ENCODE data around the gene CLDN22. TPM values are rescaled to one million over a fixed set of nuclear protein-coding genes. Genes with fewer than 3 reads are reported as not detected.

The CLDN22 gene
- polyA plus RNA-seq, 2 of the 4 experiments (the other 2 are of a cell fraction), result not detected

GRCh38 chr4:183362036-183362435 is 42.0 kb upstream of the CLDN22 start:
- FAIRE-seq (no peak), ATAC-seq (no peak), DNase-seq (ENCODE audit: low read depth in 1 of 2, low spot score in 1 of 2) (no peak)
- ChIA-PET CTCF (no interaction called here), POLR2A (no interaction called here)
- no peak overlapping the region for H3K27ac ChIP-seq
- no peaks in the 10 kb centered on the region for H3K9me3 ChIP-seq
- no peak overlapping the region for H3K4me2 ChIP-seq
- H3K4me1 ChIP-seq, result no peaks in the 10 kb centered on the region
- H3K4me3 ChIP-seq, result no peak overlapping the region
- WGBS (ENCODE audit: missing lambda C conversion rate), result 82% methylated on average over 4 of the region's 4 CpGs
- TF ChIP-seq EP300 (IDR thresholded peaks at IDR 0.05) (no peak), GATA3 (IDR thresholded peaks at IDR 0.05; ENCODE audit: borderline replicate concordance) (no peak), ZNF302 (CRISPR knock-in tag; IDR thresholded peaks at IDR 0.05) (no peak), KDM5A (IDR thresholded peaks at IDR 0.05) (no peak), CBX8 (IDR thresholded peaks at IDR 0.05) (no peak), HMGXB4 (CRISPR knock-in tag; IDR thresholded peaks at IDR 0.05; ENCODE audit: borderline replicate concordance) (no peak), ESRRA (IDR thresholded peaks at IDR 0.05; ENCODE audit: borderline replicate concordance, low read length) (no peak), EHF (CRISPR knock-in tag; IDR thresholded peaks at IDR 0.05) (no peak), TFCP2L1 (CRISPR knock-in tag; IDR thresholded peaks at IDR 0.05) (no peak), POLR2A (IDR thresholded peaks at IDR 0.05; ENCODE audit: low read length) (no peak), ZSCAN20 (CRISPR knock-in tag; IDR thresholded peaks at IDR 0.05) (no peak), ZC3H11A (IDR thresholded peaks at IDR 0.05) (no peak), NFE2L2 (conservative IDR thresholded peaks at IDR 0.05; ENCODE audit: low read length) (no peak), RNF2 (IDR thresholded peaks at IDR 0.05; ENCODE audit: borderline replicate concordance, low read depth) (no peak), RCOR1 (IDR thresholded peaks at IDR 0.05; ENCODE audit: low read depth, low read length) (no peak), CHD2 (IDR thresholded peaks at IDR 0.05; ENCODE audit: low read length, partially characterized antibody) (no peak), RAD21 (conservative IDR thresholded peaks at IDR 0.05 in 1 of 2, IDR thresholded peaks at IDR 0.05 in 1 of 2) (no peak), RARB (CRISPR knock-in tag; IDR thresholded peaks at IDR 0.05) (no peak), HDAC2 (IDR thresholded peaks at IDR 0.05) (no peak)

GRCh38 chr4:183360161-183360919 is 40.3 kb upstream of the CLDN22 start:
- TF ChIP-seq RARB (CRISPR knock-in tag; IDR thresholded peaks at IDR 0.05), result no peak
- TF ChIP-seq GATA3 (IDR thresholded peaks at IDR 0.05; ENCODE audit: borderline replicate concordance), result no peak
- TF ChIP-seq POLR2A (IDR thresholded peaks at IDR 0.05; ENCODE audit: low read length), result no peak
- no peak for TF ChIP-seq CBX2 (IDR thresholded peaks at IDR 0.05; ENCODE audit: borderline replicate concordance, low read depth)
- no peak for TF ChIP-seq RCOR1 (IDR thresholded peaks at IDR 0.05; ENCODE audit: low read depth, low read length)
- TF ChIP-seq MAX (IDR thresholded peaks at IDR 0.05), result no peak
- TF ChIP-seq E2F6 (IDR thresholded peaks at IDR 0.05; ENCODE audit: borderline replicate concordance, low read depth), result no peak
- no peak for TF ChIP-seq KDM1A (IDR thresholded peaks at IDR 0.05; ENCODE audit: low read depth)
- no peak for TF ChIP-seq RFX5 (IDR thresholded peaks at IDR 0.05)
- TF ChIP-seq RNF2 (IDR thresholded peaks at IDR 0.05; ENCODE audit: borderline replicate concordance, low read depth), result no peak
- TF ChIP-seq REST (IDR thresholded peaks at IDR 0.05), result no peak
- Histone ChIP-seq H3K4me2 (no peak overlapping the region), H3K4me1 (no peaks in the 10 kb centered on the region), H3K9me3 (no peaks in the 10 kb centered on the region), H3K4me3 (no peak overlapping the region), H3K27ac (no peak overlapping the region)
- ChIA-PET POLR2A (no interaction called here), CTCF (no interaction called here)
- DNase-seq (ENCODE audit: low read depth in 1 of 2, low spot score in 1 of 2) (no peak), ATAC-seq (no peak), FAIRE-seq (no peak)
- WGBS (ENCODE audit: missing lambda C conversion rate), result 70% methylated on average over 11 of the region's 11 CpGs
